ENCODE data around the gene TUBG2.
"Not testable (repeated sequence)": the region's sequence is repeated elsewhere in the genome, so short reads cannot be mapped to it uniquely, and the experiment has no call there.

TUBG2 gene

DNA sequence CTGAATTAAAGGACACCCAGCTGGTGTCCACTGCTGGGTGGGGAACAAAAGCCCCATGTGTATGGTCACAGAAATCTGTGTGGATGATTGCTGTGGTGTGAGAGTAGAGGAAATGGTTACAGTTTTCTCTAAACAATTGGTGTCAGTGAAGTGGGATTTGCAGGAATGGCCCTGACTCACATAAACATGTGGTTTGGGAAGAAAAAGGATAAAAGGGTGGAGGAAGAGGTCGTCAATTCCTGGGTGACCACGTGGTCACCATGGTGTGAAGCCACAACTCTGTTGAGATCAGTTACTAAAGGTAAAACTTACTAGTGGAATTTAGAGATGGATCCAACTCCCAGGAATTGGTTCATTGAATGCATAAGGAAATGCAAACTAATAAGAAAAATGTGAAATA lies 3.6 kb upstream of the TUBG2 start:
- no peak for DNase-seq (ENCODE audit: low spot score)

GRCh38 chr17:42657824-42658588 lies 1.1 kb upstream of the TUBG2 start:
- no peak for DNase-seq (ENCODE audit: low spot score)

DNA sequence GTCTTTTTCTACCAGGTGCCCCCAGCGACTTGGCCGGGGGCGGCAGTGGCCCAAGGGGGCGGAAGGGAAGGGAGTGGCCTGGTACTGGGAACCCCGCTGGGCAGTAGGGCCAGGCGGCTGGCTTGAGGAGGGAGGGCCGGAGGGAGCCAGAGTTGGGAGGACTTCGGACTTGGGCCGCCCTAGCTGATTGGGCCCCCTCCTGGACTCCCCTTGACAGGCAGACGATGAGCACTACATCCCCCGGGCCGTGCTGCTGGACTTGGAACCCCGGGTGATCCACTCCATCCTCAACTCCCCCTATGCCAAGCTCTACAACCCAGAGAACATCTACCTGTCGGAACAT lies 819 bp downstream of the TUBG2 start:
- DNase-seq (ENCODE audit: low spot score), result not testable (repeated sequence)

DNA sequence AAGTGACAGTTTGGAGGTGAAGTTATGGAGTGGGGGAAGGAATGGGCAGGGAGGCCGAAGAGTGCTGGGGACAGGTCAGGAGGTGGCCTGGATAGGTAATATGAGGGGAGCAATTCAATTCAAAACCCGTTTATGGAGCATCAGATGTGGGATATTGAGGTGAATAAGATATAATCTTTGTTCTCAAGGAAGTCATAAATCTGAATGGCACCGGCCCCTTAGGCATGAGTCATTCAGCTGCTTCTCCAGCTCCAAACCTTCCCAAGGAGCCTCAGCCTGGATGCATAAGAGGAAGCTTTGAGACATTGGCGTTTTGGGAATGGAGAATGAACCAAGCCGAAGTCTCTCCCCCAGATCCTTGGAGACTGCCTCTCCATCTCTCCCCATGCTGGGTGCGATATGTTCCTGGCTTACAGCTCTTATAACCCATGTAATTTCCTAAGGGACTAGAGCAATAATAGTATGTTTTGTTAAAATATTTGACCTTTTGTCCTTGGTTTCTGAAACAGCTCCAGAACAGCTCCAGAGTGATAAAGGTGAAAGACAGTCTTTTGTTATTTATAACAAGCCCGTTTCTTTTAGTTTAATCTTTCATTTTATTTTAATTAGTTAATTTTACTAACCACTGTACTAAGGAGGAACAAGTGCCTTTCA lies 1.7 kb downstream of the TUBG2 start:
- DNase-seq (ENCODE audit: low spot score), result no peak

GRCh38 chr17:42665581-42666001 lies 6.5 kb downstream of the TUBG2 start:
- DNase-seq (ENCODE audit: low spot score), result no peak

DNA sequence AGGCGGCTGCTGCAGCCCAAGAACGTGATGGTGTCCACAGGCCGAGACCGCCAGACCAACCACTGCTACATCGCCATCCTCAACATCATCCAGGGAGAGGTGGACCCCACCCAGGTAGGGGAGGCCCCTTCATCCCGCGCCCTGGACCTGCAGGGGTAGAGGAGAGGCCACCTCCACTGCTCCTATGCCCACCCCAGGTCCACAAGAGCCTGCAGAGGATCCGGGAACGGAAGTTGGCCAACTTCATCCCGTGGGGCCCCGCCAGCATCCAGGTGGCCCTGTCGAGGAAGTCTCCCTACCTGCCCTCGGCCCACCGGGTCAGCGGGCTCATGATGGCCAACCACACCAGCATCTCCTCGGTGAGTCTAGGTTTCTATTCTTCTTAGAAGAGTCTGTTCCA lies 7.0 kb downstream of the TUBG2 start:
- DNase-seq (ENCODE audit: low spot score), result not testable (repeated sequence)

GRCh38 chr17:42667088-42667951 lies 8.2 kb downstream of the TUBG2 start:
- DNase-seq (ENCODE audit: low spot score), result no peak

DNA sequence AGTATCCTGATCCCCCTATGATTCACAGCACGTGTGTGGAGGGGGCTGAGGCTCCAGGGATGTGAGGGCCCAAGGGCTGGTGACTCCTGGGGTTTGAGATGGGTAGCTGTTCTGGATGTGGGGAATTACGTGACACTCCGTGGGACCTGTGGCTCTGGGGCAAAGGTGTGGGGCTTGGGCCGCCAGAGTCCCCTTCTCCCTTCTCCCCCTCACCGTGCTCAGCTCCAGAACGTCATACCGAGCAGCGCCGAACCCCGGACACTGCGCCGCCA lies 10.6 kb downstream of the TUBG2 start:
- DNase-seq (ENCODE audit: low spot score), result no peak

DNA sequence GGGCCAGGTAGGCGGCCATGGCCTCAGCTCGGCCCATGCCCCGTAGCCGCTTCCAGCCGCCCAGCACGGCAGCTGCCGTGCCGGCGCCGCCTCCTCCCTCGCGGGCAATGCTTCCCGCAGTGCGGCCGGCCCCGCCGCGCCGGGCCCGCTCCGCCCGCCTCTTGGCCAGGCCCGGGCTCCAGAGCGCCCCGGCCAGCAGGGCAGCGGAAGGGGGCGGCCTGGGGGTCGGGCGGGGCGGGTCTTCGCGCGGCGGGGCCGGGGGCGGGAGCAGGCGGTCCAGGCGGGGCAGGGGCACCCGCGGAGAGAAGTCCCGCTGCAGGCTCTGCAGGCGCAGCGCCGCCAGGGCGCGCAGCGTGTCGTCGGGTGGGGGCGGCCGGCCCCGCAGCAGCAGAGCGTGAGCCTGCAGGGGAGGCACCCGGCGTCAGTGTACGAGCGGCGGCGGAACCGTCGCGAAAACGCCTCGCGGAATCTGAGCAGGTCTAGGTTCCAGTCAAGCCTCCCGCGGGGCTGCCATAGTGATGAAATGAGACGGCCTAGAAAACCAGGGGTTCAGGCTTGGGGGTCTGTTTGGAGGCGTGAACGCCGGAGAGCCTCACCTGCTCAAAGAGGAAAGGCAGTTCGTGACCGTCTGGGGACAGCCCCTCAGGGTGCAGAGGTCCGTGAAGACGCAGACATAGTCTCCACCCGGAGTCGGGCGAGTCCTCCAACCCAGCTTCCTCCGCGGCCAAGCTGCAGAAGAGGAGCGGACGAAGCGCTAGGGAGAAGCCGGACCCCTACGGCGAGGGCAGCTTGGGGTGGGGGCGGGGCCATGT lies 11.1 kb downstream of the TUBG2 start:
- peak; percentile 83 for DNase-seq (ENCODE audit: low spot score)

DNA sequence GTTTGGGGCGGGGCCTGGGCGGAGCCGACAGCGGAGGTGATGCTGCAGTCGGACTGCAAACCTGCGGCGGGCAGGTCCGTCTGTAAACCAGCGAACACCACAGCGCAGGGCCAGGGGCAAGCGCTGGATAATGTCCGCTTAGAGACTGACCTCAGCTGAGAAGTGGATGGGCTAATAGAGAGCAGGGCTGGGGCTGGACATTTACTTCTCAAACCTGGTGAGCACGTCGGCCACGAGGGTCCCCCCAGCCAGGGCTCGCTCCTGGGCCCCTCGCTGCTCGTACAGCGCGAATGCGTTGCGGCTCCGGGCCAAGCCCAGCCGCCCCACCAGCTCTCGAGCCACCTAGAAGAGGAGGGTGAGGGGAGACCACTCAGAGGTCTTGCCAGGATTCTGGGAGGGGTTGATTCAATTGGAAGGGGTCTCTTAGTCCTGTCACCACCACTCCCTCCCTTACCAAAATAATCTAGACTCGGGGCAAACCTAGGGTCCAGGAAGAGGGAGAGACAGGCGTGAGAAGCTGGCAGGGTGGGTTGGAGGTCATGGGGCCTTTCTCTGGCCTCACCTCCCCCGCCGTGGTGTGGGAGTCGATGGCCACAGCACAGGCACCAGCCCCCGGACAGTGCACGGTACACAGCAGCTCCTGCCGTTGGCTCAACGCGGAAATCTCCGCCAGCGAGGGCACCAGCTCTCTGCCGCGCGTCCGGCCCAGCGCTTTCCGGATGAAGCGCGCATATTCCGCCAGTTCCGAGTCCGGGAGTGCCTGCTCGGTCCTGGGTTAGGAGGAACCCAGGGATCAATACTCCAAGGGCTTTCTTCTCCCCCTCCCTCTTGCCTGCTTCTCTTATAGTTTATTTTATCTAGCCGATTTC lies 11.9 kb downstream of the TUBG2 start:
- DNase-seq (ENCODE audit: low spot score), result no peak

DNA sequence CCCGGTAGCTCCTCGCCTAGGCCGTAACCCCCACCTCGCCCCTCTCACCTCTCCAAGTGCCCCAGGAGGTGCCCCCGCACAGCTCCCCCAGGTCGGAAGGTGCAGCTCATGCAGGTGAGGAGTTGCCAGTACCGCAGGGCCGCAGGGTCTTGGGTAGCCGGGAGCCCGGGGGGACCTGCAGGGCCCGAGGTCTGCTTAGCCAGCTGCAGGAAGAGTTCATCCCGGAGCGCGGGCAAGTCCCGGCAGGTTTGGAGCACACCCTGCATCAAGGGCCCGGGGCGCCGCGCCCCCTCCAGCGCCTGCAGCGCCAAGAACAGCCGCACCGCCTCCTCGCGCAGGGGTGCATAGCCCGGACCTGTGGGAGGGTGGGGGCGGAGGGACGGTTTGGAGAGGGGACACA lies 13.0 kb downstream of the TUBG2 start:
- DNase-seq (ENCODE audit: low spot score), result no peak

DNA sequence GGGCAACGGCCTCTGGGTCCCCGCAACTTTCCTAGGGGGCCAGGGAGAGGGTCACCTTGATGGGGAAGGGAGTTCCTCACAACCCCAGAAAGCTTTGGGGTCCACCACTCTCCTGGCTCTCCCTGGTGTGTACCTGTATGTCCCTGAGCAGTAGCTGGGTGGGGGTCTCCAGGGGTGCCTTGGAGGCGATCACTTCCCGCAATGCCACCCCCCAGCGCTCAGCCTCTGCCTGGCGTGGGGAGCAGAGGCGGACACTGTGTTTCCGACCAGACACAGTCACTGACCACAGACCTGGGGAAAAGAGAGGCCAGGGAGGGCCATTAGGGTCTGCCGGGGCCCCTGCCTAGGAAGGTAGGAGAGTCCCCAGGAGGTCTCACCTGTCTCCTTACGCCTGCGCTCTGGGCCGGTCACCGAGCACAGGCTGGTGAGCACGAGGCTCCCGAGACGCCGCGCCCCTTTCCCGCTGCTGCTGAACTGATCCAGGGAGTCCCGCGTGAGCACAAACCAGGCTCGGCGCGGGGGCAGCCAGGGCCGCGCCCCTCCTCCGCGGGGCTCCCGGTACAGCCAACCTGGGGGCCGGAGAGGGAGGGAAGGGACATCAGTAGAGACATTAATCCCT lies 14.3 kb downstream of the TUBG2 start:
- no peak for DNase-seq (ENCODE audit: low spot score)

DNA sequence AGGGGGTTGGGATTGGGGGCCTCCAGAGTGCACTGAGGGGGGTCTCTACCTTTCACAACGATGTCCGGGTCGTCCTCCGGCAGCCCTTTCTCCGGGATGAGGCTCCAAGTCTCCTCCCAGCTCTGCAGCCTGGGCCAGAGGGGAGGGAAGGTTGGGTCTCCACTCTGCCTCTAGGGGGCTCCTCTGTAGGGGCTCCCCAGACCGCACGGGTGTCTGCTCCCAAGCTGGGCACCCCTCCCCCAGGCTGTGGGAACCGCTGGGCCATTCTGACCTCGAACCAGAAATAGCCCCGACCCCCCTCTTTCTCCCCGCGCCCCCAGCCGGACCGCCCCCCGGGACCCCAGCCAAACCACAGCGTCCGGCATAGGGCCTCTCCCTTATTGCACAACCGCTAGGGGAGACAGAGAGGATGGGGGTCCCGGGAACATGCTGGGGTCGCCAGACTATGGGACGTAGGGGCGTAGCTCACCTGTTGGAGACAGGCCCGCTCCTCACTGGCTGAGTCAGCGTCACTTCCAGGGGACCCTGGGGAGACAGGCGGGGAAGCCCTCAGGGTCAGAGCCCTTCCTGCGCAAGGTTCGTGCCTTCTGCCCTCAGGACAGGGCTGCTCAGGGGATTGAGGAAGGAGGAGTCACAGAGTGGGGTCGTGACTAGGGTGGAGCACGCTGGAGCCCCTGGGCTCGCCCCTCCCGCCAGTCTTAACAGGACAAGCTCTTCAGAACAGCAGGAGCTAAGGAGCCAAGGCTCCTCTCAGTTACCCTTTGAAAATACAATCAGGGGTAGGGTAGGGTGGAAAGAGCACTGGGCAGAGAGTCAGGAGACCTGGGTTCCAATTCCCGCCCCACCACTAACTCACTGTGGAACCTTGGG lies 15.0 kb downstream of the TUBG2 start:
- peak; percentile 72 for DNase-seq (ENCODE audit: low spot score)

DNA sequence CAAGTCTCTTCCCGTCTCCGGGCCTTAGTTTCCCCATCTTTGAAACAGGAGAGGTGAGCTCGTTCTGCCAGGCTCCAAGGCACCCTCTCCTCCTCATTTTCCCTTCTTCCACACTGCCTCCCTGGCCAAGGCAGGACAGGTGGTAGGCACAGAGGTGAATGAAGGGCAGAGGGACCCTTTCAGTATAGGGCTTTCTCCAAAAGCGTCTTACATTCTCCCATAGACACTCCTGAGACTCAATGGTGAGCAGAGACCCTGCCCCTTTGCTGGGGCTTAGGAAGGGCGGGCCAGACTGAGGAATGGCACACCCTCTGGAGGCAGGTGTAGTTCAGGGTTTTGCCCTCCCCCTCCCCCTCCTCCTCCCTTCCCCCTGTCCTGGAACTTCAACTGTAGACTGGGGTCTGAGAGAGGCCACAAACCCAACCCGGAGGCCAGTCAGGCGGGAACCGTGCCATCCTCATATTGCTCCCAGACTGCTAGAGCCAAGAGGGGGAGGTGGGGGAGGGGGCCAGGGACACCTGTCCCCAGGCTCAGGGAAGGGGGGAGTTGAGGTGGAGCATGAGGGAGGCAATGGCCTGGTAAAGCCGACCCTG lies 15.8 kb downstream of the TUBG2 start:
- DNase-seq (ENCODE audit: low spot score), result no peak

DNA sequence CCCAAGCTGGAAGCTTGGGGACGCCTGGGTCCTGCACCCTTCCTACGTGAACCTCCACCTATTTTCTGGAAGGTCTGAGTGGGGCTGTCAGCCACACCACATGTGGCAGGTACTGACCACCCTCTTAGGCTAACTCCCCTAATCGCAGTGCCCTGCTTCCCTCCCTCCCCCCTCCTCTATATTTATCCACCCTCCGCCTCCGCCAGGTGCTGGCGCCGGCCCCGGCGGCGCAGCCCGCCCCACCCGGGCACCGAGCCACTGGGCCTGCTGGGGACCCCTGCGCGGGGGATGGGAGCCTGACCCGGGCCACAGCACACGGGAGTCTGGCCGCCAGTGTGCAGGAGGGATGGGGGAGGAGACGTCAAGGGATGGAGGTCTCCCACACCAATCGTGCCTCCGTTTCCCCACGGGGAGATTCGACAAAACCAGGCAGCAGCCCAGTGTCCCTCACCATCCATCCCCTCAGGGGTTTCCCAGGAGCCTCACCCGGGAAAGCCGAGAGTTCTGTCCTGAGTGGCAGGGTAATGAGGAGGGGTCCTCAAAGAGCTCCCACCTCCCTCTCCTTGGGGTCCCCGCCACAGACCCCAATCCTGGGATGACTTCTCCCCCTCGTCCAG lies 16.4 kb downstream of the TUBG2 start:
- no peak for DNase-seq (ENCODE audit: low spot score)

DNA sequence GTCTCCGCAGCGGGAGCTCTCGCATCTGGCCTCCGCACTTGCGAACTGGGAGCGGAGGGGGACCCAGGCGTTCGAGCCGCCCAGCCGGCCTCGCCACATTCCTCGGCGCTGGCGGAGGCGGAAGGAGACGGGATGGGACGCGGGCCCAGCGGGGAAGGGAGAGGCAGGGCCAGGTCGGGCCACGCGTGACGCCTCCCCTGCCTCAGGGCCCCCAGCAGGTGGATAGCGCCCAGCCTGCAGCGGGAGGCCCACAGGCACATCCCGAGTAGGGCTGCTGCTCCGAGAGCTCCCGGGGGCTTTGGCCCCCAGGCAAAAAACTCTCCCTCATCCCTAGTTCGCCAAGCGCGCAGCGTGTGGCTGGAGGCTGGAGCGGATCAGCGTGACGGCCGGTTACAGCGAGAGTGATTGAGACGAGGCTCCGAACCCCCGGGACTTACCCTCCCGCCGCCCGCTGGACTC lies 16.9 kb downstream of the TUBG2 start:
- no peak for DNase-seq (ENCODE audit: low spot score)

DNA sequence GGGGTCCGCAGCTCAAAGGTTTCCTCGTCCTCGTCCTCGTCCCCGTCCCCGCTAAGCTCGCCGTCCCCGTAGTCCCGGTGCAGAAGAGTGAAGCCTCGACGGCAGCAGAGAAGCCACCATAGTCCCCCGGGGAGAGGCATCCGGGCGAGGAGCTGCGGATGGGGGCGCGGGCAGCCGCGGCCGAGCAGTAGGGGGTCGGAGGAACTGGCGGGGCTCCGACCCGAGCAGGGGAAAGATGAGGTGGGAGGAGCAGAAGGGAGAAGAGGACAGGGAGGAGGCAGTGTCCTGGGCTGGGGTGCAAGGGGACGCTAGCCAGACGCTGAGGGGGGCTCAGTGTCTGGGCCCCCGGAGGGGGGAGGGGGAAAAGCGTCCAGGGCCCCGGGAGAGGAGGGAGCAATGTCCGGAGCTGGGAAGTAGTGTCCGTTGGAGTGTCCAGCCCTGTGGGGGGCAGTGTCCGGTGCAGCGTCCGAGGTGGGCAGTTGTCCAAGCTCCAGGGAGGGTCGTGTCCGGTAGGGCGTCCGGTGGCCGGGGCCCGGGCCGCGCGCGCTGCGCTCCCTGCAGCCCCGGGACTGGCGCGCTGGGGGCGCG lies 17.4 kb downstream of the TUBG2 start, which contains the start of gene PLEKHH3:
PLEKHH3 (minus strand) TSS at position 571 of the 588 bp plus-strand sequence; CDS start at position 140, 431 bp downstream.
- DNase-seq (ENCODE audit: low spot score), result no peak

All from germinal center (tissue), 1 donor.